Vagina (tissue), 2 donors: ENCODE data around the gene SRRT.
"Not testable (repeated sequence)": the region's sequence is repeated elsewhere in the genome, so short reads cannot be mapped to it uniquely, and the experiment has no call there.

ENCODE experiments used
- CTCF ChIP-seq, 3 experiments: fragments of 450-650 bp in 2 of 3; fragments of 200-600 bp in 1 of 3; sonication (generic) in 1 of 3; IDR thresholded peaks; one replicate each; pipeline ENCODE4 v1.5.1; 2017 to 2019; ENCODE audit warnings: antibody characterized with exemption in 3 of 3, mild to moderate bottlenecking in 2 of 3, moderate library complexity in 2 of 3
- POLR2A ChIP-seq, 2 donors: fragments of 450-650 bp; IDR thresholded peaks; one replicate each; pipeline ENCODE4 v1.6.1; 2017; ENCODE audit warnings: antibody characterized with exemption in 2 of 2, mild to moderate bottlenecking in 2 of 2, moderate library complexity in 2 of 2

- TF ChIP-seq CTCF, POLR2A (IDR thresholded peaks at IDR 0.05): not testable (repeated sequence)
Observed at GRCh38 chr7:100854899-100855298, 20.0 kb upstream of the SRRT start.
